Kidney (tissue), 14 donors: ENCODE measurements around the gene FOLR2. TPM values are rescaled to one million over a fixed set of nuclear protein-coding genes. Genes with fewer than 3 reads are reported as not detected.

ENCODE experiments used
- DNase-seq, 5 donors: peaks; one replicate each; pipeline ENCODE4 v3.0.0-alpha.2; 2013 to 2020
- FAIRE-seq: peaks from 2 replicates; lab custom pipeline; 2012; peaks lifted over from hg19 to GRCh38; lab: Jason Lieb, UNC
- H3K27ac ChIP-seq, 2 donors: one replicate each; pipeline ENCODE4 v1.7.0; 2013; ENCODE audit warnings: low read depth in 2 of 2, low read length in 2 of 2, inconsistent platforms in 1 of 2
- H3K27me3 ChIP-seq: one replicate; pipeline ENCODE4 v1.7.1; 2013; ENCODE audit warnings: low read length, inconsistent platforms; ENCODE audit not compliant: control insufficient read depth, insufficient read depth
- H3K36me3 ChIP-seq, 3 donors: one replicate each; pipeline versions ENCODE4 v1.7.0 to v1.7.1; 2013; ENCODE audit warnings: low read length in 3 of 3, control low read depth in 1 of 3, inconsistent platforms in 1 of 3; ENCODE audit not compliant: insufficient read depth in 3 of 3, control insufficient read depth in 2 of 3
- H3K4me1 ChIP-seq, 3 donors: one replicate each; pipeline versions ENCODE4 v1.7.0 to v1.7.1; 2013; ENCODE audit warnings: low read length in 3 of 3, inconsistent platforms in 1 of 3, low read depth in 1 of 3; ENCODE audit not compliant: control insufficient read depth in 2 of 3, insufficient read depth in 2 of 3
- H3K4me3 ChIP-seq, 3 donors: one replicate each; pipeline versions ENCODE4 v1.7.0 to v1.8.1; 2013; ENCODE audit warnings: low read length in 3 of 3, control low read depth in 1 of 3, inconsistent platforms in 1 of 3
- H3K9ac ChIP-seq, 3 donors: one replicate each; pipeline versions ENCODE4 v1.7.0 to v1.7.1; 2013; ENCODE audit warnings: low read length in 3 of 3, control low read depth in 1 of 3, inconsistent platforms in 1 of 3
- H3K9me3 ChIP-seq, 3 donors: one replicate each; pipeline versions ENCODE4 v1.7.0 to v1.7.1; 2013; ENCODE audit warnings: low read length in 3 of 3, control low read depth in 1 of 3, inconsistent platforms in 1 of 3; ENCODE audit not compliant: control insufficient read depth in 2 of 3, insufficient read depth in 1 of 3
- intact Hi-C: fragments of 100-400 bp; cut with DNase I; formaldehyde crosslinking; loops from one replicate; pipeline ENCODE4 v1.11.1; 2022
- polyA plus RNA-seq: library from polyadenylated mRNA; stranded (reverse); fragments of 350-450 nt; fragmentation: Illumina TruSeq; extraction: RNeasy Lipid Tissue Mini Kit (QIAGEN cat#74804); gene quantifications from one replicate; pipeline ENCODE4 v1.2.3, GENCODE V29; 2014; ENCODE audit warnings: low read depth, low replicate concordance; ENCODE audit not compliant: insufficient read depth
- total RNA-seq: library from RNA; stranded (reverse); fragmentation: NEBNext Ultra II Directional; extraction: Animal tissue kit (Norgen Biotek cat#: 25700); gene quantifications from one replicate; pipeline ENCODE4 v1.2.1, GENCODE V29; 2021
- TF ChIP-seq, protein P1 (sequence below): IDR thresholded peaks from 3 replicates; pipeline ENCODE4 v1.5.1; 2012; ENCODE audit warnings: mild to moderate bottlenecking, moderate library complexity, borderline replicate concordance; ENCODE audit not compliant: insufficient read depth; ENCODE audit errors: extremely low read depth
- donor health status: control.
- donor health status: control.
- donor health status: control.
- donor health status: control.
- donor health status: control.
- donor health status: DM: yes; HTN: yes; CAD: no.
- donor health status: Normal renal cell carcinoma (clear cell type).

Gene FOLR2
- total and polyA plus RNA-seq, 2 donors from 2014 or later = 16.8 to 31.9 TPM

DNA sequence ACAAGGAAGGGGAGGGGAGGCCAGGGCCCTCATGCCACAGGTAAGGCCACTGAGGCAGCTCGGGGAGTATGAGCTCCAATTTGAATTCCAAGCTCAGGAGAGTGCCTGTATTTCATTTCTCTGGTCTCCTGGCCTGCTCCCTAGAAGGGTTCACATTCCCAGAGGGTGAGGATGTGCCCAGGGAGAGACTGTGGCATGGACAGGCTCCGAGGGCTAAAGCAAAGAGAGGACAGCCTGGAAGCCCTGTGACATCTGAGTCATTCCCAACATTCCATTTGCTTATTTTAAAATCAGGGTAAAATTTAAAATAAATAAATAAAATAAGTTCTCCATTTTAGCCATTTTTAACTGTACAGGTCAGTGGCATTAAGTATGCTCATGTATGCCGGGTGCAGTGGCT, 43.3 kb upstream of the FOLR2 start:
- Histone ChIP-seq H3K4me1 (peaks cover 0 to 4% (median 0%) of the 10 kb centered on the region in 3 donors), H3K27me3 (no peaks in the 10 kb centered on the region), H3K4me3 (no peak overlapping the region), H3K36me3 (no peaks in the 10 kb centered on the region), H3K9ac (no peak overlapping the region), H3K27ac (no peak overlapping the region), H3K9me3 (no peaks in the 10 kb centered on the region)
- intact Hi-C loops = no loop called here
- TF ChIP-seq, protein P1, sequence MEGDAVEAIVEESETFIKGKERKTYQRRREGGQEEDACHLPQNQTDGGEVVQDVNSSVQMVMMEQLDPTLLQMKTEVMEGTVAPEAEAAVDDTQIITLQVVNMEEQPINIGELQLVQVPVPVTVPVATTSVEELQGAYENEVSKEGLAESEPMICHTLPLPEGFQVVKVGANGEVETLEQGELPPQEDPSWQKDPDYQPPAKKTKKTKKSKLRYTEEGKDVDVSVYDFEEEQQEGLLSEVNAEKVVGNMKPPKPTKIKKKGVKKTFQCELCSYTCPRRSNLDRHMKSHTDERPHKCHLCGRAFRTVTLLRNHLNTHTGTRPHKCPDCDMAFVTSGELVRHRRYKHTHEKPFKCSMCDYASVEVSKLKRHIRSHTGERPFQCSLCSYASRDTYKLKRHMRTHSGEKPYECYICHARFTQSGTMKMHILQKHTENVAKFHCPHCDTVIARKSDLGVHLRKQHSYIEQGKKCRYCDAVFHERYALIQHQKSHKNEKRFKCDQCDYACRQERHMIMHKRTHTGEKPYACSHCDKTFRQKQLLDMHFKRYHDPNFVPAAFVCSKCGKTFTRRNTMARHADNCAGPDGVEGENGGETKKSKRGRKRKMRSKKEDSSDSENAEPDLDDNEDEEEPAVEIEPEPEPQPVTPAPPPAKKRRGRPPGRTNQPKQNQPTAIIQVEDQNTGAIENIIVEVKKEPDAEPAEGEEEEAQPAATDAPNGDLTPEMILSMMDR = no peak
- no peak for DNase-seq
- no peak for FAIRE-seq

DNA sequence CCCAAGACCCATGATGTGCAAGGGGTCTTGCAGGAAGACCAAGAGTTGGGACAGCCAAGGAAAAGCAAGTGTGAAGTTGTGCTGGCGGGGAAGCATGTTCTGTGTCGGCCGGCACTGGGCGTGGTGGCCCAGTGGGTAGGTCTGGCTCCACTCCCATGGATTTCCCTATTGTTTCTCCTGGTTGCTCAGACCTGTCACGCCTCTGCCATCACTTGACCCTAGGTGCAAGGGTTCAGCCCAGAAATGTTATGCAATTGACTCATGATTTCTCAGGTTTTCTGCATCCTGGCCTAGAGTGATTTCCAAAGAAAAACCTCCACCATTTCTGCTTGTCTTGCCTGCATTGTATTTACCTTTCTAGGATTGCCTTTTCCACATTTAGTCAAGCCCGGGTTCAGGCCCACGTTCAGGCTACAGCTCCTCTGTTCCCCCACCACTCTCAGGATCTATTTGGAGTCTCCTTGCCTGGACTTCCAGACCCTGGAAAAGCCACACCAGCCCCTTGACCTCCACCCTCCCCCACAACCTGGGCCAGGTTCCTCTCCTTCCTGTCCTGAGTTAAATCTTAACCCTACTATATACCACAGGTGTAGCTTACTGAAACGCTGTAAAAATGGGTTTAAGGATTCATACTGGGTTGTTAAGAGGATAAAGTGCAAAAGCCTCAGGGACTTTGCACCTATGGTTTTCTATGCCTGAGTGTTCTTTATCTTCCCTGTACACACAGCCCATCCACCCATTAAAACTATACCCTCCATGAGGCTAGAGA, 42.1 kb upstream of the FOLR2 start:
- H3K4me3 ChIP-seq = no peak overlapping the region
- DNase-seq (no peak), FAIRE-seq (no peak)
- no peaks in the 10 kb centered on the region for H3K27me3 ChIP-seq
- TF ChIP-seq, protein P1 = no peak
- H3K9ac ChIP-seq = no peak overlapping the region
- peaks cover 0 to 4% (median 0%) of the 10 kb centered on the region in 3 donors for H3K4me1 ChIP-seq
- intact Hi-C loops = no loop called here
- H3K36me3 ChIP-seq = no peaks in the 10 kb centered on the region
- H3K9me3 ChIP-seq = no peaks in the 10 kb centered on the region
- no peak overlapping the region for H3K27ac ChIP-seq

DNA sequence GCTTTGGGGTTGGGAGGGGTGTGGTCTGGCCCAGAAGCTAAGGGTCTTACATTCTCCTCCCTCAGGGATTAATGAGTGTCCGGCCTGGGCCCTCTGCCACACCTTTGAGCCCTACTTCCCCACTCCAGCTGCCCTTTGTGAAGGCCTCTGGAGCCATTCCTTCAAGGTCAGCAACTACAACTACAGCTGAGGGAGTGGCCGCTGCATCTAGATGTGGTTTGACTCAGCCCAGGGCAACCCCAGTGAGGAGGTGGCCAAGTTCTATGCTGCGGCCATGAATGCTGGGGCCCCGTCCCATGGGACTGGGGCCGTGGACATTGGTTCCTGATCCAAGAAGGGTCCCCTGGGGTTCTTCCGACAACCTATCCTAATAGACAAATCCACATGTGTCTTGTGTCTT, 38.9 kb upstream of the FOLR2 start:
- Histone ChIP-seq H3K9ac (no peak overlapping the region), H3K9me3 (no peaks in the 10 kb centered on the region), H3K27ac (no peak overlapping the region), H3K4me1 (peaks cover 0 to 4% (median 0%) of the 10 kb centered on the region in 3 donors), H3K4me3 (no peak overlapping the region), H3K36me3 (no peaks in the 10 kb centered on the region), H3K27me3 (no peaks in the 10 kb centered on the region)
- intact Hi-C loops = no loop called here
- FAIRE-seq = no peak
- TF ChIP-seq, protein P1 = no peak
- DNase-seq = no peak
